BJ (cell line): ENCODE results near the gene USP31. TPM values are rescaled to one million over a fixed set of nuclear protein-coding genes. Genes with fewer than 3 reads are reported as not detected.
"Not testable (repeated sequence)": the region's sequence is repeated elsewhere in the genome, so short reads cannot be mapped to it uniquely, and the experiment has no call there.

Experiments used
- CTCF ChIA-PET: fragments of 350-600 bp; formaldehyde crosslinking; extraction: SDS; loops from one replicate; lab custom pipeline; 2021; ENCODE audit warnings: antibody characterized with exemption, inconsistent platforms; lab: Yijun Ruan, JAX
- POLR2A ChIA-PET: fragments of 300-600 bp; sonication (Branson Sonifier 250); formaldehyde crosslinking; extraction: SDS; loops from one replicate; lab custom pipeline; 2021; ENCODE audit warnings: antibody characterized with exemption; lab: Charles Lee
- DNase-seq: peaks from one replicate; pipeline ENCODE4 v3.0.0-alpha.2; 2011; ENCODE audit warnings: low read depth
- H3K27me3 ChIP-seq: 2 replicates; pipeline ENCODE4 v1.6.0; 2011; ENCODE audit warnings: low read length; ENCODE audit not compliant: control insufficient read depth, insufficient read depth
- H3K36me3 ChIP-seq: 2 replicates; pipeline ENCODE4 v1.5.1; 2011; ENCODE audit warnings: low read length; ENCODE audit not compliant: control insufficient read depth, insufficient read depth
- H3K4me3 ChIP-seq: 2 replicates; pipeline ENCODE4 v1.5.1; 2011; ENCODE audit warnings: low read depth, mild to moderate bottlenecking, control low read depth, low read length
- polyA plus RNA-seq: library from polyadenylated mRNA; depleted of rRNA; stranded (reverse); fragments of >200 nt; gene quantifications from 2 replicates; pipeline ENCODE4 v1.2.3, GENCODE V29; 2011
- TF ChIP-seq, protein P1 (sequence below): IDR thresholded peaks from 2 replicates; pipeline ENCODE4 v1.5.1; 2011; ENCODE audit warnings: low read depth, mild to moderate bottlenecking, control low read depth, inconsistent platforms, low read length, moderate library complexity; ENCODE audit not compliant: insufficient read depth

The USP31 gene
- polyA plus RNA-seq, 1 experiment = 5.4 TPM

GRCh38 chr16:23147666-23148065 is 1.6 kb downstream of the USP31 start:
- TF ChIP-seq, protein P1, sequence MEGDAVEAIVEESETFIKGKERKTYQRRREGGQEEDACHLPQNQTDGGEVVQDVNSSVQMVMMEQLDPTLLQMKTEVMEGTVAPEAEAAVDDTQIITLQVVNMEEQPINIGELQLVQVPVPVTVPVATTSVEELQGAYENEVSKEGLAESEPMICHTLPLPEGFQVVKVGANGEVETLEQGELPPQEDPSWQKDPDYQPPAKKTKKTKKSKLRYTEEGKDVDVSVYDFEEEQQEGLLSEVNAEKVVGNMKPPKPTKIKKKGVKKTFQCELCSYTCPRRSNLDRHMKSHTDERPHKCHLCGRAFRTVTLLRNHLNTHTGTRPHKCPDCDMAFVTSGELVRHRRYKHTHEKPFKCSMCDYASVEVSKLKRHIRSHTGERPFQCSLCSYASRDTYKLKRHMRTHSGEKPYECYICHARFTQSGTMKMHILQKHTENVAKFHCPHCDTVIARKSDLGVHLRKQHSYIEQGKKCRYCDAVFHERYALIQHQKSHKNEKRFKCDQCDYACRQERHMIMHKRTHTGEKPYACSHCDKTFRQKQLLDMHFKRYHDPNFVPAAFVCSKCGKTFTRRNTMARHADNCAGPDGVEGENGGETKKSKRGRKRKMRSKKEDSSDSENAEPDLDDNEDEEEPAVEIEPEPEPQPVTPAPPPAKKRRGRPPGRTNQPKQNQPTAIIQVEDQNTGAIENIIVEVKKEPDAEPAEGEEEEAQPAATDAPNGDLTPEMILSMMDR = no peak
- CTCF ChIA-PET = interaction anchor here (0.6 kb wide), 1 partner anchor 81 kb away, joined by 3 read pairs; no protein-coding TSS in a partner anchor
- POLR2A ChIA-PET = no interaction called here
- Histone ChIP-seq H3K36me3 (no peaks in the 10 kb centered on the region), H3K4me3 (no peak overlapping the region), H3K27me3 (no peaks in the 10 kb centered on the region)
- no peak for DNase-seq

DNA sequence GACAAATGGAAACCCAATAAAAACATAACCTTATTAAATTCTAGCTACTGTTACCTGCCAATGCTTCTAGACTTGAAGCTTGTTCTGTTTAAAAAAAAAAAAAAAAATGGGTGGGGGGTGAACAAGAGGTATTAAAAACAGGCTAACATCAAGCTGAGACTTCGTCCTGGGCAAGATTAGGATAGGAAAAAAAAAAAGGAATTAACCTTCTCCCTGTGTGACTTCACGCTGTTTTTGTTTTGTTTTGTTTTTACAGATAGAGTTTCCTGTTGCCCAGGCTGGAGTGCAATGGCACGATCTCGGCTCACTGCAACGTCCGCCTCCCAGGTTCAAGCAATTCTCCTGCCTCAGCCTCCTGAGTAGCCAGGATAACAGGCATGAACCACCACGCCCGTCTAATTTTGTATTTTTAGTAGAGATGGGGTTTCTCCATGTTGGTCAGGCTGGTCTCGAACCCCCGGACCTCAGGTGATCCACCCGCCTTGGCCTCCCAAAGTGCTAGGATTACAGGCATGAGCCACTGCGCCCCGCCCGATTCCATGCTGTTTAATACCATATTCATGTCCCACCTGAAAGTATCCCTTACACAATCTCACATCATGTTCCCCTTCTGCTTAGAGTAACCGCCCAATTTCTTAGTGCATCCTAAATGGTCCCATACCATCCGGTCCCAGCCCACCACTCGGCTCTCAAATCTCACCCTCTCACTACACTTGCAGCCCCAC is 2.2 kb downstream of the USP31 start:
- Histone ChIP-seq H3K4me3 (no peak overlapping the region), H3K36me3 (no peaks in the 10 kb centered on the region), H3K27me3 (no peaks in the 10 kb centered on the region)
- TF ChIP-seq, protein P1 = no peak
- CTCF ChIA-PET = interaction anchor here (0.6 kb wide), 1 partner anchor 80 kb away, joined by 3 read pairs; no protein-coding TSS in a partner anchor
- POLR2A ChIA-PET = no interaction called here
- DNase-seq = no peak

DNA sequence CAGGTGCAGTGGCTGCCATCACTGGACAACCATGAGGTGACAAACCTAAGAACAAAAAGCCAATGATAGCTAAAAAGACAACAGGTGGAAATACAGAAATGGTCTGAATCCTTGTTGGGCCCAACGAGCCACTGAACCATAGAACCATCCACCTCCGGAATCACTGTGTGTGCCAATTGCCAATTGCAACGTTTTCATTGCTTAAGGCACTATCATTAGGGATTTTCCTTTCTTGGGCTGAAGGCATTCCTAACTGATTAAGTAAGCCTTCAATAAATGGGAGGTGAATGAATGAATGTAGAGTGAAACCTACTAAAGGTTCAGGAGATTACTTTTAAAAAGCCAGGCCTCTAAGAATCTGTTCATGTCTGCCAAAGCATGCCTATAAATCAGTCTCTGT is 3.6 kb downstream of the USP31 start:
- TF ChIP-seq, protein P1 = no peak
- Histone ChIP-seq H3K27me3 (no peaks in the 10 kb centered on the region), H3K36me3 (no peaks in the 10 kb centered on the region), H3K4me3 (no peak overlapping the region)
- POLR2A ChIA-PET = interaction anchor here (0.6 kb wide), 1 partner anchor 11 kb away, joined by 4 read pairs; no protein-coding TSS in a partner anchor
- CTCF ChIA-PET = interaction anchor here (1.0 kb wide), 1 partner anchor 64 kb away, joined by 3 read pairs; no protein-coding TSS in a partner anchor
- DNase-seq = peak; percentile 12

- POLR2A ChIA-PET = interaction anchor here (0.6 kb wide), 1 partner anchor 11 kb away, joined by 4 read pairs; no protein-coding TSS in a partner anchor
- DNase-seq = no peak
Measured at GRCh38 chr16:23145186-23145585, 4.1 kb downstream of the USP31 start.

GRCh38 chr16:23144393-23144792 is 4.9 kb downstream of the USP31 start:
- H3K4me3 ChIP-seq, POLR2A ChIA-PET, H3K36me3 ChIP-seq, H3K27me3 ChIP-seq, DNase-seq: not testable (repeated sequence)
- CTCF ChIA-PET = interaction anchor here (0.6 to 1.0 kb wide), 2 partner anchors 12 to 63 kb away, joined by 3 read pairs; no protein-coding TSS in a partner anchor

More at GRCh38 chr16:23145186-23145585, 4.1 kb downstream of the USP31 start:
- CTCF ChIA-PET = interaction anchor here (1.0 kb wide), 1 partner anchor 63 kb away, joined by 3 read pairs; no protein-coding TSS in a partner anchor
- no peak overlapping the region for H3K4me3 ChIP-seq
- H3K27me3 ChIP-seq = no peaks in the 10 kb centered on the region
- H3K36me3 ChIP-seq = no peaks in the 10 kb centered on the region
- TF ChIP-seq, protein P1 = no peak
